Effector CD8-positive, alpha-beta T cell (primary cell): ENCODE results near the gene KCNH1.

ENCODE experiments used
- DNase-seq: peaks from one replicate; lab custom pipeline; 2025; lab: John Stamatoyannopoulos, UW

The KCNH1 gene

DNA sequence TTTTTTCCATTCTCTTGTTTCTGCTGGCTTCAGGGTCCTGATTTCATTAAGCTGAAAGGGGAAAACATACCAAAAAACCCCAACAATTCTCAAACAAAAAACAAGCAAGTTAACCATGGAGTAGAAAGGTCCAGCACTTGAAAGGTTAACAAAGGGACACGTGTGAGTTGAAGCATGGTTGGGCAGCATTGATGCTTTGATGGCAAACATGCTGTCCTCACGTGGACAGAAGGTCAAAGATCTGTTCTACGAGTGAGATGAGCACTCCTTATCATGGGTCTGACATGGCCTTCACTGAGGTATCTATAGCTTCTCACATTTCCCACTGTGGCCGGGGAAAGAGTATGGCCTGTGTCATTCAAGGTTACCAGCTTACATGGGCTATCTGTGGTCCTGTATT lies 410.3 kb downstream of the KCNH1 start:
- no peak for DNase-seq

DNA sequence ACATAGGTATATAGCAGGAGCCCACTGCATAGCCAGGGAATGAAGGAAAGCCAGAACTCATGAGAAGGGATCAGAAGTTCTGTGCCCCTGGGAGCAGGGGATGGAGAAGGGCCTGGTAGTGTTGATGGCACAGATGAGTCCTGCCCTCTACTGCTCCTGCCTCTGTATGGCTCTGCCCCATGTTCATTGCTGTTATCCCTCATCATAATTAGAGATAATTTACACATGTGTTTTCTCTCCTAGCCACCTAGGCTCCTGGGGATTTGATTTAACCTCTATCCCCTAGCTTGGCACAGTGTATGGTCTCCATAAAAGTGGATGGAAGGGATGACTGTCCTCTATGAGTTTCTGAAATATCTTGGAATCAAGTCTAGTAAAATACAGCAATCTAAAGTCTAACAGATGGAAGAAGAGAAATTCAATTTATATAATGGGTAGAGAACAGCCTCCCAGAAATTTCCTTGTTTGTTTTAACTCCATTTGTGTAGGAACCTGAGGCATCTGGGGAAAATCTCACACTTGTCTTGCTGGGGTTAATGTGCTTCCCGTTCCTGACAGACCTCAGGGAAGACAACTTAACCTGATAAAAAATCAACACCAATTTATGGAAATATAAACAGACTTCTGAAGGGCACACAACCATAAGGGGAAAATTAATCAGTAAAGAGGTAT lies 411.4 kb downstream of the KCNH1 start:
- no peak for DNase-seq

DNA sequence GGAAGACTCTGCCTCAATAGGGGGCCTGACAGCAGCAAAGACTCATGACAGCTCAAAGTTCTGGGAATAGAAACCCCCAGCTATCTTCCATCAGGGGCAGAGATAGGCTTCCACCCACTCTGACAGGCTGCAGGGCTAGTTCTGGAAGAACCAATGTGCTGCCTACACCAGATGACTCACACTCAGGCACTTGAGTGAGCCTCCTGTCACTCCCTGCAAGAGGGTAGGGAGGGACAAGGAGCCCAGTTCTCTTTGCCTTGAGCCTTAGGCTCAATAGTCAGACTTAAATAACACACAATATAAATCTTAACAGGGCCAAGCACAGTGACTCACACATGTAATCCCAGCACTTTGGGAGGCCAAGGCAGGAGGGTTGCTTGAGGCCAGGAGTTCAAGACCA lies 418.9 kb downstream of the KCNH1 start:
- no peak for DNase-seq

GRCh38 chr1:210711825-210712612 lies 421.9 kb downstream of the KCNH1 start:
- no peak for DNase-seq

- no peak for DNase-seq
Measured at GRCh38 chr1:210709701-210710100, 424.2 kb downstream of the KCNH1 start.

DNA sequence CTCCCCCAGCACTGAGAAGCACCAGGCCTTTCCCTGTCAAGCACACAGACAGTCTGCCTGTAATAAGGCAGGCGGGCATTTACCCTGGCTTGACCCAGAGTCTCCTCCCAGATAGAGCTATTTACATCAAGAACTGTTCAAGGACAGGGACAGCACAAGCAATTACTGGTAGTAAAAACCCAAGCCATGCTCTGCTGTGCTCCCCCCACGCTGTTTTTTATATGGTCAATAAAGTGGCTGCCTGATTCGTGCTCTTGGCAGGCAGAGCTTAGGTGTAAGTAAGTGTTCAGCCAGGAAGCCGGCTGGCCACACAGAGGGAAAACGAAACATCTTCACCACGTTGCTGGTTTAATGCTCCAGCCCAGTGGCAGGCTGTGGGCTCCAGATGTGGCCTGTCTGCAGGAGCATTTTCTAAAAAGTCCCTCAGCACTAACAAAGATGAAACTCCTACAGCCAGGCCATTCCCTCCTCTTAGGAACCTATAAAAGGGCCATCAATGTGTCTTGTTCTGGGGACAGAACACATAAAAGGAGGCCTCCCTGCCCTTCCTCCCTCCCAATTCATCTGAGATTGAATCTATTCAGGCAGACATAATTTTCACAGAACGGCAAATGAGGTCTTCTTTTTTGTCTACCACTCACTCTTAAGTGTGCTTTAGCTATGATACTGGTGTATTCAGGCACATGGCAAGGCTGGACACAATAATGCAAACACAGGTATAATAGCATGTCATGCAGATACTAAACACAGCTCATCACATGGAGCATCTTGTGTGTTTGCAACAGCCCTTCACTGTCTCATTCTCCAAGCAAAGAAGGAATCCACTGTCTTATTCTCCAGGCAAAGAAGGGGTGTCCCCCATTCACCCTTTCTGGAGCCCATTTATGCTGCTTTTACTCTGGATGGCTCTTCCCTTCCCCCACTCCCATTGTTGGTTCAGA lies 426.4 kb downstream of the KCNH1 start:
- no peak for DNase-seq

GRCh38 chr1:210706246-210706645 lies 427.7 kb downstream of the KCNH1 start:
- no peak for DNase-seq

DNA sequence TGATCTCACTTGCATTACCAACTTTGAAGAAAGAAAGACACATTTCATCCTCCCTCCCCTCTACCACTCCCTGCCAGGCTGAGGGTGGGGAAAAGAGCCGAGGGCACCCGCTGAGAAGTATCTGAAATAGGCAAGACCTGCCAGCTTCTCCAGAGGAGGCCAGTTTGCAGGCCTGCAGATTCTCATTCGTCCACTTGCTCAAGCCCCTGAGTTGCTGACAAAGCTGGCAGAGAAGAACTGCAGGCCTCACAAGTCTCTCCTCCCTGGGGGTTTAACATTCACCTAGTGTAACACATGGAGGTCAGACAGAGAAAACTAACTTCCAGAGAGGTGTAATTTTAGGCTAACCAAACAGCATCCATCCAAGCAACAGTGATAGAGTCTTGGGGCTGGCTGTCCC lies 428.9 kb downstream of the KCNH1 start:
- DNase-seq: no peak

DNA sequence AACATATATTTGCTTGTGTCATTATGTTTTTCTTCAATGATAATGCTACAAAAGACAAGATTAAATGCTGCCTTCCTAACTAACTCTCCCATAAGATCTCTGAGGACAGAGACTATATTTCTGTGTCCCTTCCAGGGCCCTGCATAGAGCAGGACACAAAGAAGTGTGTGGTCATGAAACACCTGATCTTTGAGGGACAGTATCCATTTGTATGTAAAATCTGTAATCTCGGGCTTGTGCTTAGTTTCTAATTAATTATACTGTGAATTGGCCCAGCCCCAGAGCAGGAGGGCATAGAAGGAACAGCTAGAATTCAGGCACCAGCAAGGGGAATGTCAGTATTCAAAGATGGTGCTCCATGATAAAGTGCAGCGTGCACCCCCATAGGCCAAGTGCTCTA lies 430.4 kb downstream of the KCNH1 start:
- no peak for DNase-seq

- no peak for DNase-seq
Measured at GRCh38 chr1:210702506-210702905, 431.4 kb downstream of the KCNH1 start.

DNA sequence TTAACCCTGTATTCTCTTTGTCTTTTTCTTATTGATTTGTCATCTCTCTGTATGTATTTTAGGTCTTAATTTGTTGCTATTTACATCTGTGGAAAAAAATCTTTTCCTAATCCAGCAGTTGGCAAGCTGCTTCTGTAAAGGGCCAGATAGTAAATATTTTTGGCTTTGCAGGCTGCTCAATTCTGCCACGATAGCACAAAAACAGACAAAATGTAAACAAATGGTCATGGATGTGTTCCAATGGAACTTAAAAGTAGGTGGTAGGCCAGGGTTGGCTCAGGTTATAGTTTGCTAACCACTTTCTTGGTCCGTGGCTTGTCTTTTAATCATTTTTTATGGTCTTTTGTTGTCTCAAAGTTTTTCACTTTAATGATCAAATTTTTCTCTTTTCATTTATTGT lies 433.4 kb downstream of the KCNH1 start:
- DNase-seq: no peak

DNA sequence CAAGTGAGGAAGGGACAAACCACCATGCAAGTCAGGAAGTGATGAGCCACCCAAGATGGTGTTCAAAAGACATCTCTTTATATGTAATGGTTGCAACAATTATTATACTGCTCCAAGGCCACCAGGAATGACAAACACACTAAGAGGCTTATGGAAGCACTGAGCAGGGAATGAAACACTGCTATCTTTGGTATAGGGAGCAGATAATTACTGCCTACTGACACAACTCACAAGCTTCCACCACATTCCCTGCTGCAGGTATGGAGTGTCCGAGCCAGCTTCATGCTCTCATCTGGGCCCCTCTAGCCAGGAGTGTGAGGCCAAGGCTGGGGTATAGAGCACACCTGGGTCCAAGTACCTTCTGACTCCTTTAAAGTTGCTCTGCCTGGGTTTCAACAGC lies 433.9 kb downstream of the KCNH1 start:
- DNase-seq: no peak

DNA sequence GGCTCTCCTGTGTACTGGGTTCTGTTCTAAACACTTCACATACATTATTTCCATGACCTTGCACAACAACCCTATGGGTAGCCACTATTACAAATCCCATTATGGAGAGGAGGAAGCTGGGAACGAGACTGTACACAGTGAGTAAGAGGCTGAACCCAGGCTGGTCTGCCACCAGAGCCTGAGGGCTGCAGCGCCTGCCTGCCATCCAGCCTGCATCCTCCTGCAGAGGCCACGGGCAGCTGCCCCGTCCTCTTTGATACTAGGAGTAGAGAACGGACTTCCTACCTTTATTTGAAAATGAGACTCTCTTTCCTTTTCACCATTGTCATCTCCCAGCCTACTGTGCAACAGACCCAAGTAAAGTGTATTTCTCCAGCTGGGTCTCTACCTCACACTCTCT lies 435.3 kb downstream of the KCNH1 start:
- DNase-seq: no peak

DNA sequence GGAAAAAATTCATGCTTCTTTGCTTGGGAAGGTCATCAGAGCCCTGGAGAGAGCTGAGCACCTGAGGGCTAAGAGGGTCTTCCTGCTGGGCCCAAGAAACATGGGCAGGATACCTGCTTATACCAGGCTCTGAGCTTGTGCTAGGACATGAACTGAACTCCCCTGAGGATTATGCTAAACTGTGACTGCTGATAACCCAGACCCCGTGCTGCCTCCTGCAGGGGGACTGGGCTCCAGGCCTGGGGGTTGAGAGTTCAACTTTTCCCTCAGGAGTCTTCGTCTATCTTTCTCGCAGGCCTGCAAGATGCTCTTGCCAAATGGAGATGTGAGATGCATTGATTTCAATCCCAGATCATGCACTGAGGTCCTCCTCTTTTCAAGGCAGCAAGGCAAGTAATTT lies 436.8 kb downstream of the KCNH1 start:
- no peak for DNase-seq

- DNase-seq: no peak
Measured at GRCh38 chr1:210696709-210697108, 437.2 kb downstream of the KCNH1 start.

DNA sequence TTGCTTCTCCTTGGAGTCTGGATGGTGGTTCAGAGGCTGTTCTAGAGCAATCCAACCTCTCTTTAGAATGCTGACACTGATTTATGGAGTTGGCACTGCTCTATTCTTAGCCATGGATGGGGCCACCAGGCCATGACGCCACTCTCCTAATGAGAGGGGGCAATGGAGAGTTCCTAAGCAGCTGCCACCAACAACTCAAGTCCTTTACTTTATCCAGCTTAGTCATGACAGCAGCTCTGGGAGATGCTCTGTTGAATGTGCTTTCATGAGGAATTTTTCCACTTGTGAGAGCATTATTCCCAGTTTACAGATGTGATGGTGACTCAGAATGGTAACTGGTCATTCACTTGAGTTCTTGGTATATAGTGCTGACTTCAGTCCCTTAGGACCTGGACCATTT lies 438.9 kb downstream of the KCNH1 start:
- no peak for DNase-seq

DNA sequence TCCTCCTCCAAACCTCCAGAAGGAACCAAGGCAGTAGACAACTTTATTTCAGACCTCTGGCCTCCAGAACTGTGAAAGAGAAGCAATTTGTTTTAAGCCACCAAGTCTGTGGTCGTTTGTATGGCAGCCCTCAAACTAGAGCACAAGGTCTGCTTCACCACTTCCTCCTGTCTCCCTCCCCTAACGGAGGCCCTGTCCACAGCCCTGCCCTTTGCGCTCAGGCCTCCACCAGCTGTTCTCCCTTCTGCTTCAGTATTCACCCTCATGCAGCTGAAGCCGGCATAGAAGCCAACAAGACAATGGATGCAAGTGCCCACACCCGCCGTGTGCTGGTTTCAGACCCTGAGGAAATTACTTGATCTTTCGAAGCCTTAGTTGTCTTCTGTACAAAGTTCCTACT lies 441.2 kb downstream of the KCNH1 start:
- no peak for DNase-seq

GRCh38 chr1:210691039-210691610 lies 442.8 kb downstream of the KCNH1 start:
- DNase-seq: no peak

DNA sequence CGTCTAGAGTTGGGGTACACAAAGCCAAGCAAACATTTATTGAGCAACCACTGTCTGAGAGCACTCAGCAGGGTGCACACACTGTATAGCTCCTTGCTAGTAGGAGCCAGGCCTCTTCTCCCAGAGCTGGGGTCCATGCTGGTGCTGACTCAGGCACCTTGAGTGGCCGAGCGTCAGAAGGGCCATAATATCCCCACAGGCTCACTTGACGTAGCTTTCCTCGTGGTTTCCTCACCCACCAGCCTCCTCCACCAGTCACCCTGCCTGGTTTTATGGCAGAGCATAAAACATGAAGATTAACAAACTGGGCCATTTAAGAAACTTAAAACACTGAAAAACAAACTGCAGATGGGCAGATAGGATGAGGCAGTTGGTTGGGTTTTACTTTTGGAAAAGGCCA lies 443.7 kb downstream of the KCNH1 start:
- DNase-seq: no peak

DNA sequence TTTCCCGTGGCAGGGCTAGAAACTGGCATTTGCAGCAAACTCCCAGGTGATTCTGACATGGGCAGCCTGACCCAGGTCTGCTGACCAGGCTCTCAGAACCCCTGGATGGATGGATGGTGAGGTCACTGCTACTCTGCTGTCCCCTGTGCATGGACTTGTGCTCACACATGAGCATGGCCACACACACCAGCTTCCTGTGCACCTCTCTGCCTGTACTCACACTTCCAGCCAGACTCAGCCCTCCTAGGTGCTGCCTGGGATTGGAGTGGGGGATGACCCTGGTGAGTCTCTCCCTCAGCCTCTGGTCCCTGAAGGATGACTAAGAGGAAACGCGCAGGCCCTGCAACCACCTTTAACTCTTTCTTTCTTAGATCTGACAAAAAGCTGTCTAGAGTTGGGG lies 444.1 kb downstream of the KCNH1 start:
- no peak for DNase-seq

- DNase-seq: no peak
Measured at GRCh38 chr1:210688512-210689234, 445.3 kb downstream of the KCNH1 start.
